ENCODE results near the gene CSF1.
A peak's percentile ranks its signal among the peaks of the same experiment; 100 is the strongest.

The CSF1 gene

DNA sequence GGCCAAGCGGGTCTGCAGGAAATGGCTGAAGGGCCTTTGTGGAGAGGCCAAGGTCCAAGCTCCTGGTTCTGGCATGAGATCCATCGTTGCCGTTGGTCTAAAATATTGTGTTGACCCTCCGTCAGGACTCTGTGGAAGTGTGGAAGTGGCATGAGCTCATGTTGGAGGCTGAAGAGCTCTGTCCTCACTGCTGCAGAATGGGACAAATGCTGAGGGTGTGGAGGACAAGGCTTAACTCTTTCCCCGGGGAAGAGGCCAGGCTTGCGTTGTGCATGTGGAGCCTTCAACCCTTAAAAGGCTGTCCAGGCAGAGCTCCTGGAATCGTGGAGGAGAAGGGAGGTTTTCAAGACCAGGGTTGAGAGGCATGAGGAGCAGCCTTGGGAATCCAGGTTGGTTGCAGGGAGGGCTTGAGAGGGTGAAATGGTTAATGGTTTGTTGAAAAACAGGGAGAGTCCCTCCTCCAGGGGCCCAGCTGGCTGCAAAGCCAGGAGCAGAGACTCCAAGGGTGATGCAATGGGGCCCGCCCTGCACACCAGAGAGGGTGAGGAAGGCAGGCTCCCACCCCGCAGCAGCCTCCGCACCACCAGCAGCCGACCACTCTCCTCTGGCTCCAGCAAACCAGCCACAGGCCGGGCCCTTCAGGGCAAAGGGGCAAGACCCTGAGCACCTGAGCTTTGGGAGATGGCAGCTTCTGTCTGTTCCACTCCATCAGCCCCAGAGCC lies 67.2 kb downstream of the CSF1 start:
- no peak for DNase-seq (ENCODE audit: low spot score)

DNA sequence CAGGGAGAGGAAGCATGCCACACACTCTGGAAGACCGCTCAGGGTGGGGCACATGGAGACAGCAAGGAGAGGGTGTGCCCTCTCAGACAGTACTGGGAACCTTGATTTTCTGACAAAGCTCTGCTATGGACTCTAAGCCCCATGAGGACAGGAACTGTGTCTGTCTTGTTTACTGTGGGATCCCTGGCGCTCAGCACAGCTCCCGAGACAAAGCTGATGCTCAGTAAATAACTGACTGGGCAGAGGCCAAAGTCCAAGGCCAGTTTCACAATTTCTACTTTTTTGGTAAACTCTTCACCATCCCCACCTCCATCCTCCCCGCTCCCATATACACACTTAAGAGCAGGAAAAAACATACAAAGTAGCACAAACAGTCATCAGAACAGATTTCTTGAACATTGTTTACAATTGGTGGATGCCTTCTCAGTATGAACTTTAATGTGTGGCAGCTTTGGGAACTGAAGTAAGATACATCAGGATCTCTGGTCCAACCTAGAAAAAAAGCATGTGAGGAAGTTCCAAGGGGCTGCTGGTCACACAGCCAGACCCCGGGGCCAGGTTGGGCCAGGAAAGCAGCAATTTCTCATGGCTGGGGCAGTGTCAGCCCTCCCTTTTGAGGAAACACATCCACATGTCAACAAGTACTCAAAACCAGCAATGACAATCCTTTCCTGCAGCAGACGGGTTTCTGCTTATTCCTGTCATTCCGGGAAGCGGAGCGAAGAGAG lies 68.3 kb downstream of the CSF1 start:
- DNase-seq (ENCODE audit: low spot score): no peak

- peak; percentile 35 for DNase-seq (ENCODE audit: low spot score)
Observed at GRCh38 chr1:109979489-109980091, 68.9 kb downstream of the CSF1 start.
